HG02973 (cell line): ENCODE results near the gene PRAMEF10.
"Not testable (repeated sequence)": the region's sequence is repeated elsewhere in the genome, so short reads cannot be mapped to it uniquely, and the experiment has no call there.

Source experiments
- ATAC-seq: cut with Tn5 transposase; IDR thresholded peaks from one replicate; pipeline ENCODE4 v1.9.1; 2021; ENCODE audit warnings: moderate library complexity; ENCODE audit not compliant: unreplicated experiment

PRAMEF10 gene

GRCh38 chr1:12898170-12898569 lies at the start of gene PRAMEF10:
TSS of gene PRAMEF10 (minus strand) at chr1:12898270. CDS start at chr1:12895847, 2,423 bp downstream.
- not testable (repeated sequence) for ATAC-seq

- ATAC-seq, result not testable (repeated sequence)
These were observed 49.4 kb upstream of the PRAMEF10 start, which contains the start of gene PRAMEF6 for GRCh38 chr1:12947480-12947879. TSS of gene PRAMEF6 (minus strand) at chr1:12947580. CDS start at chr1:12942518, 5,062 bp downstream.

GRCh38 chr1:12924368-12924767 lies 26.3 kb upstream of the PRAMEF10 start:
- not testable (repeated sequence) for ATAC-seq

- ATAC-seq, result not testable (repeated sequence)
These were observed 23.7 kb upstream of the PRAMEF10 start for GRCh38 chr1:12921749-12922148.

GRCh38 chr1:12916310-12916709 lies 18.2 kb upstream of the PRAMEF10 start, which contains the start of gene PRAMEF7:
TSS of gene PRAMEF7 (plus strand) at chr1:12916610. CDS start at chr1:12917693, 1,083 bp downstream.
- ATAC-seq, result not testable (repeated sequence)

- not testable (repeated sequence) for ATAC-seq
These were observed 5.9 kb upstream of the PRAMEF10 start for GRCh38 chr1:12903793-12904572.

GRCh38 chr1:12899186-12899585 lies 1.1 kb upstream of the PRAMEF10 start:
- not testable (repeated sequence) for ATAC-seq

GRCh38 chr1:12886101-12886500 lies 12.0 kb downstream of the PRAMEF10 start, which contains the start of gene PRAMEF4:
TSS of gene PRAMEF4 (minus strand) at chr1:12886201. CDS start at chr1:12883394, 2,807 bp downstream.
- ATAC-seq, result not testable (repeated sequence)

- ATAC-seq, result not testable (repeated sequence)
These were observed 19.6 kb downstream of the PRAMEF10 start for GRCh38 chr1:12878453-12878852.

GRCh38 chr1:12863131-12863880 lies 34.8 kb downstream of the PRAMEF10 start:
- not testable (repeated sequence) for ATAC-seq

GRCh38 chr1:12856786-12857185 lies 41.3 kb downstream of the PRAMEF10 start, which contains the start of gene PRAMEF2:
TSS of gene PRAMEF2 (plus strand) at chr1:12857086. CDS start at chr1:12859010, 1,924 bp downstream.
- not testable (repeated sequence) for ATAC-seq

GRCh38 chr1:12851779-12852178 lies 46.3 kb downstream of the PRAMEF10 start:
- no peak for ATAC-seq

- not testable (repeated sequence) for ATAC-seq
These were observed 49.5 kb downstream of the PRAMEF10 start, which contains the start of gene HNRNPCL1 for GRCh38 chr1:12848620-12849019. TSS of gene HNRNPCL1 (minus strand) at chr1:12848720. CDS start at chr1:12848289, 431 bp downstream.
